Renal cortex interstitium (tissue), 11 donors: ENCODE results near the gene PIP5K1B. TPM values are rescaled to one million over a fixed set of nuclear protein-coding genes. Genes with fewer than 3 reads are reported as not detected.

Experiments used
- DNase-seq, 11 donors: peaks; one replicate each; pipeline ENCODE4 v3.0.0-alpha.2; 2013; ENCODE audit warnings: low read depth in 9 of 11, low spot score in 4 of 11; ENCODE audit errors: extremely low read depth in 1 of 11
- polyA plus RNA-seq, 3 donors: library from polyadenylated mRNA; unstranded; fragments of 120-200 nt; gene quantifications; one replicate each; pipeline ENCODE4 v1.2.1, GENCODE V29; 2013; ENCODE audit not compliant: insufficient read length in 3 of 3

Gene PIP5K1B
- polyA plus RNA-seq, 3 donors = 6.3 to 8.4 (median 6.6) TPM

DNA sequence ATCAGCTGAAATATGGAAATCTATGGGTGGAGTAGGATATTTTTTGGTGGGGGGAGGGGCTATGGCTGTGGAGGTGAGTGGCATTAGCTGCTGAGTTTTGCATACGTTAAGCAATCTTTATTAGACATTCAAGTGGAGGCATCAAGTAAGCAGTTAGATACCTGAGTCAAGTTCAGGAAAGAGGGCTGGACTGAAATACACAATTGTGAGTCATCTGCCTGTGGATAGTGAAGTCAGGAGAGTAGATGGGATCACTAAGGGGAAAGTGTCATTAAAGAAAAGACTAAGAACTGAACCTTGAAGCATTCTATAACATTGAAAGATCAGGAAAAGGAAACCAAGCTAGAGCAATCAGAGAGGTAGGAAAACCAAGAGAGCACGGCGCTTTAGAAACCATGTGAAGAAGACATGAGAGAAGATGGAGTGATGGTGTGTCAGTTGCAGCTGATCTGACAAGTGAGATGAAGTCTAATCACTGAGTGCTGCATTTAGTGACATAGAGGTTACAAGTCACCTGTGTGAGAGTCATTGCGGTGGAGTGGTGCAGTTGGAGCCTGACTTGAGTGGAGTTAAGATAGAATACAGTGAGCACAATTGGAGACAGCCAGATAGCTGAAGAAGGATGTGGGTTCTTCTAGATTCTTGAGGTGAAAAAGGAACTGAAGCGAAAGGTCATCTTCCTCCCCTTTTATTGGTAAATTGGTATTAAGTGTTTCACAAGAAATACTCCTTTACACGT, 88.7 kb downstream of the PIP5K1B start:
- no peak for DNase-seq

GRCh38 chr9:68794898-68795297, 89.9 kb downstream of the PIP5K1B start:
- no peak for DNase-seq

GRCh38 chr9:68795411-68795810, 90.4 kb downstream of the PIP5K1B start:
- DNase-seq = no peak

- no peak for DNase-seq
These were observed 92.1 kb downstream of the PIP5K1B start for GRCh38 chr9:68797116-68797515.

DNA sequence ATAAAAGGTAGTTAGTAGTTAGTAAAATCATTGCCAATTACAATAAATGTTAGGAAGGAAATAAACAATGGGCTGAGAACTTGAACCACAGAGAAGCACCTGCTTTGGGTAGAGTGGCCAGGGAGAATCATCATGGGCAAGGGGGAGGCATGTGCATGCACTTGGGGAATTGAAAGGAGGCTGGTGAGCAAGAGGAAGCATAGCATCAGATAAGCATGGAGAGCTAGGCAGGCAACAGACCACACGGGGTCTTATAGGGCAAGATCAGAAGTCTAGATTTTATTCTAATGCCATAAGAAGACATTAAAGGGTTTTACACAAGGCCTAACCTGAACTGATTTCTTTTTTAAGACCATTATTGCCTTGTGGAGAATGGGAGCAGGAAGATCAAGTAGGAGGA, 93.4 kb downstream of the PIP5K1B start:
- no peak for DNase-seq

DNA sequence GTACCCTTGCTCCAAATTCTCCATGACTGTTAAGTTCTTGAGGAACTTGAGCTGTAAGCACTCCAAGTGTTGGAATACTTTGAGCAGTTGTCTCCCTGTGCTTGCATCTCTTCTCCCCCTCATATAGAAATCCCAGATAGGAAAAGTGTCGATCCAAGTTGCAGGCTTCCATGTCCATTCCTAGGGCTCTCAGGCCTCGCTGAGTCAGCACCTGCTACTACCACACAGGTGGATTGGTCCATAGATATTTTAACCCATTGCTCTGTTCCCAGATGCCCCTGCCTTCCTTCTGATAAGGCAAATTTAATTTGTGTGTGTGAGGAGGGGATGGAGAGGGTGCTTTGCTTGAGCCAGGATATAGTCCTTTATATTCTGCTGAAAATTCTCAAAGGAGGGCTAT, 95.8 kb downstream of the PIP5K1B start:
- DNase-seq = no peak

DNA sequence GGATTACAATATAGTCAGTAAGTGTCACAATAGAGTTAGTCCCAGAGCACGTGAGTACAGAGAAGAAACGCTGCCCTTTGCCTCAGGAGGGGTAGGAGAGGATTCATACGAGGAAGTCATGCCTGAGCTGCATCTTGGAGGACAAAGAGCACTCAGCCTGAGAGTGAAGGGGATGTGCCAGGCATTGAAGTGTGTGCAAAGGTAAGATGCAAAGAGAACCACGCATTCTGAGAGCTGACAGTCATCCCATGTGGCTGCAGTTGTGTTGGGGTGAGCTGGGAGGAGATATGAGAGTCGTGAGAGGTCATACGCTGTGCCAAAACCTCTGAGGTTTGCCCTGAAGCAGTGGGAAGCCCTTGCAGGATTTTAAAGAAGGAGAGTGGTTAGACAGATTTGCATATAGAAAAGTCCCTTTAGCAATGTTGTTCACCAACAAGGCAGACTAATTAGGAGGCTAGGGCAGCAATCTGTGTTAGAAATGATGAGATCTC, 97.5 kb downstream of the PIP5K1B start:
- DNase-seq = no peak

- DNase-seq = no peak
These were observed 100.2 kb downstream of the PIP5K1B start for GRCh38 chr9:68804911-68805889.

GRCh38 chr9:68805890-68806517, 101.0 kb downstream of the PIP5K1B start:
- no peak for DNase-seq

- DNase-seq = no peak
These were observed 103.4 kb downstream of the PIP5K1B start for GRCh38 chr9:68808338-68808890.

- DNase-seq = no peak
These were observed 112.2 kb downstream of the PIP5K1B start for GRCh38 chr9:68817079-68817875.

GRCh38 chr9:68819065-68819464, 114.0 kb downstream of the PIP5K1B start:
- DNase-seq = no peak

DNA sequence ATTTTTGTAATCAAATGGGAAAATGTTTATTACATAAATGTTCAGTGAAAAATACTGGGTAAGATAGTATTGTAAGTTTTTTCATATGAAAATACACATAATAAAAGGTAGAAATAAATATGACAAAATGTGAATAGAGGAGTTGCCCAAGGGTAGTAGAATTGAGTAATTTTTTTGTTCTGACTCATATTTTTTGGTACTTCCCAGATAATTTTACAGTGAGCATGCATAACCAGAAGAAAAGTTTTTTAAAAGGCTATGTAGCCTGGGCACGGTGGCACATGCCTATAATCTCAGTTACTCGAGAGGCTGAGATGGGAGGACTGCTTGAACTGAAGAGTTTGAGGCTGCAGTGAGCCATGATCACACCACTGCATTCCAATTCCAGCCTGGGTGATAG, 116.9 kb downstream of the PIP5K1B start:
- no peak for DNase-seq

DNA sequence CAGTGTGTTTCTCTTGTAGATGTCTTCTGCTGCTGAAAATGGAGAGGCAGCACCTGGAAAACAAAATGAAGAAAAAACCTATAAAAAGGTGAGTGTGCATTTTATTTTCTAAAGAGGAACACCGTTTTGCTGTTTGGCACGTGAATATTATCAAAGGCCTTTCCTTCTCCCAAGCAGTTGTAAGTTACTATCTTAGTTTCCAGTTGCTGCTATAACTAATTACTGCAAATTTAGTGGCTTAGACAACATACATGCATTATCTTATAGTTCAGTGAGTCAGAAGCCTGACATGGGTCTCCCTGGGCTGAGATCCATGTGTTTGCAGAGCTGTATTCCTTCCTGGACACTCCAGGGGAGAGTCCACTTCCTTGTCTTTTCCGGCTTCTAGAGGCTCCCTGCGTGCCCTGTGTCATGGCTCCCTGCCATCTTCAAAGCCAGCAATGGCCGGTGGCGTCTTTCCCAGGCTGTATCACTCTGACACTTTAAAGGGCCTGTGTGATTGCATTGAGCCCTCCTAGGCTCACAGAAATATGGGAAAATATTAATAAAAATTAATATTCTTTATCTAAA, 117.6 kb downstream of the PIP5K1B start:
- no peak for DNase-seq

DNA sequence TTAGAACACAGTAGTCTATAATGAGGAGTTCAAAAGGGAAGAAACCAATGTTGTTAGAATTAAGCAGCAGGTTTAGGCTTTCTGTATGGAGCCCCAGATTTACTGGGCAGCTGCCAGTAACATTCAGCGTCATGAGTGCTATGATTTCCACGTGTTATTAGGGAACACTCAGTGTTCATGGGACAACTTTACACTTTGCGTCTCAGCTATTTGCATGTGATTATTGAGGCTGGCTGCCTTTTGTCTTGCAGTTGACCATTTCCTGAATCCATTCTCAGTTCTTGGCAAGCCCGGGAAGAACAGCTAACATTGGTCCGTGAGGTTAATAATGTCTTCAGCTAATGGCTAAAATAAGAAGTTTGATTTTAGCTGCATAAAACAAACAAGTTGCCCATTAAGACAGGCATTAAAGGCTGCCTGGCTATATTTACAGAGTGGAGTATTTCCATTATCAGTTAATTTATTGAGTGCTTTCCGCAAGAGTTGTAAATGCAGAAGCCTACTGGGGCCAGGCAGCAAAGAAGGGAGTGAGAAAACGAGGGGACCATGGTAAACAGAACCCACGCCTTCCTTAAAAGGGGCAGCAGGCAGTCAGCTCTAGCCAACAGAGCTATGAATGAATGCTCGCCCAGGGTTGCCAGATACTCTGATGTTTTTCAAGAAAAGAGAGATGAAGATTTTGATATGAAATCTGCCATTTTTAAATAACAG, 120.9 kb downstream of the PIP5K1B start:
- DNase-seq = no peak

DNA sequence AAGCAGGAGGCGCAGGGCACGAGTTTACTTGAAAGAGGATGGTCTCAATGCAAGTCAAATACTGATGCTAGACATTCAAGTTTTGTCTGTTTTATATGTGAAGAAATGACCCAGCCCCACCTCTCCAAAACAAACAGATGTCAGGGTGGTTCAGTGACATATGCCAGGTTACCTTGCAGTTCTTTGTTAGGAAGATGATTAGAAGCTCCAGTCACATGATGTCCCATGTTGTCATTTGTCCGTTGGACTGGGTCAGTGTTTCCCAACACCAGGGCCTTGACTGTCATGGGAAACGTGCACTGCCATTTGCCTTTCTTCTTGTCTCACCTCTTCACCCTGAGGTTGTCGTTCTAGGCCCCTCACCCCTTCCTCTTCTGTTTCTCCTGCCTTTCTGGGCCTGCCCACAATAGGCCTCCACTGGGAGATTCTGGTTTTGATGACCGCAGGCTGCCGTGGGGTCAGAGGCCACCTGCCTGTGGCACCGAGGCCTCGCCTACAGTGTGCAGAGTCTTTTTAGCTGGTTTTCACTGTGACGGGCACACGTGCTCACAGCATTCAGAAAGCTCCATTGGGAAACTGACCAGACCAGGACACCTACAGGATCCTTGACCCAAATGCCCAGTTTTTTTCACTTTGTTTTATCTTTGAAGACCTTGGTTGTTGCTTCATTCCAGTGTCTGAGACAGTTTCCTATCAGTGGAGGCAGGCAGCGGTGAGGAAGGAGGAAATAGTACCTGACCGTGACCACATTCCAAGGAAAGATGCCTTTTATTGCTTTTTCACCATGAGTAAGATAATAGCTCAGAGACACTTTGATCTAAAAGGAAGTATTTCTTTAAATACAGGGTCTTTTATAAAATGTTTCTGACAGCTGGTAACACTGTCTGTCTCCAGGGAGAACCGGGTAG, 123.1 kb downstream of the PIP5K1B start:
- no peak for DNase-seq

- DNase-seq = no peak
These were observed 127.1 kb downstream of the PIP5K1B start for GRCh38 chr9:68832101-68832500.
